ENCODE results near the gene PCK2. TPM values are rescaled to one million over a fixed set of nuclear protein-coding genes. Genes with fewer than 3 reads are reported as not detected.

Gene PCK2
- total and polyA plus RNA-seq, 4 donors: 39.8 to 250 (median 221) TPM

DNA sequence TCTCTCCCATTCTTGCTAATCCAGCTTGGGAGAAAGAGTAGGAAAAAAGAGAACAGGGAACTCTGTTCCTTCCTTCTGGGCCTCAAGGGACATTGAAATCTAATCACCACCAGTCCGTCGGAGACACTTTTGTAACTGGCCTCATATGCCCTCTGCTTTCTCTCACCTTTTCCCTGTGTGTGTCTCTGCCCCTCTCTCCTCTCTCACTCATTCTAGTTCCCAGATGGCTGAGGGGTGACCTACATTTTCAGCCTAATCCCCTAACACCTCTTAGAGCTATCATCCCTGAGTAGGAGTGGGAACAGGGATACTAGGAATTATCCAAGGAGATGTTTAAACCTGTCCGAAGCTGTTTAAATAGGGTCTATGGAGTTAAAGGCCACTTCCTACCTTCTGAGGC, 8.9 kb upstream of the PCK2 start (continued):
- TF ChIP-seq, protein P1, sequence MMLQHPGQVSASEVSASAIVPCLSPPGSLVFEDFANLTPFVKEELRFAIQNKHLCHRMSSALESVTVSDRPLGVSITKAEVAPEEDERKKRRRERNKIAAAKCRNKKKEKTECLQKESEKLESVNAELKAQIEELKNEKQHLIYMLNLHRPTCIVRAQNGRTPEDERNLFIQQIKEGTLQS (IDR thresholded peaks at IDR 0.05): no peak
- TF ChIP-seq, protein P2, sequence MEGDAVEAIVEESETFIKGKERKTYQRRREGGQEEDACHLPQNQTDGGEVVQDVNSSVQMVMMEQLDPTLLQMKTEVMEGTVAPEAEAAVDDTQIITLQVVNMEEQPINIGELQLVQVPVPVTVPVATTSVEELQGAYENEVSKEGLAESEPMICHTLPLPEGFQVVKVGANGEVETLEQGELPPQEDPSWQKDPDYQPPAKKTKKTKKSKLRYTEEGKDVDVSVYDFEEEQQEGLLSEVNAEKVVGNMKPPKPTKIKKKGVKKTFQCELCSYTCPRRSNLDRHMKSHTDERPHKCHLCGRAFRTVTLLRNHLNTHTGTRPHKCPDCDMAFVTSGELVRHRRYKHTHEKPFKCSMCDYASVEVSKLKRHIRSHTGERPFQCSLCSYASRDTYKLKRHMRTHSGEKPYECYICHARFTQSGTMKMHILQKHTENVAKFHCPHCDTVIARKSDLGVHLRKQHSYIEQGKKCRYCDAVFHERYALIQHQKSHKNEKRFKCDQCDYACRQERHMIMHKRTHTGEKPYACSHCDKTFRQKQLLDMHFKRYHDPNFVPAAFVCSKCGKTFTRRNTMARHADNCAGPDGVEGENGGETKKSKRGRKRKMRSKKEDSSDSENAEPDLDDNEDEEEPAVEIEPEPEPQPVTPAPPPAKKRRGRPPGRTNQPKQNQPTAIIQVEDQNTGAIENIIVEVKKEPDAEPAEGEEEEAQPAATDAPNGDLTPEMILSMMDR (IDR thresholded peaks at IDR 0.05; ENCODE audit: low read depth, low read length, missing input control): no peak

DNA sequence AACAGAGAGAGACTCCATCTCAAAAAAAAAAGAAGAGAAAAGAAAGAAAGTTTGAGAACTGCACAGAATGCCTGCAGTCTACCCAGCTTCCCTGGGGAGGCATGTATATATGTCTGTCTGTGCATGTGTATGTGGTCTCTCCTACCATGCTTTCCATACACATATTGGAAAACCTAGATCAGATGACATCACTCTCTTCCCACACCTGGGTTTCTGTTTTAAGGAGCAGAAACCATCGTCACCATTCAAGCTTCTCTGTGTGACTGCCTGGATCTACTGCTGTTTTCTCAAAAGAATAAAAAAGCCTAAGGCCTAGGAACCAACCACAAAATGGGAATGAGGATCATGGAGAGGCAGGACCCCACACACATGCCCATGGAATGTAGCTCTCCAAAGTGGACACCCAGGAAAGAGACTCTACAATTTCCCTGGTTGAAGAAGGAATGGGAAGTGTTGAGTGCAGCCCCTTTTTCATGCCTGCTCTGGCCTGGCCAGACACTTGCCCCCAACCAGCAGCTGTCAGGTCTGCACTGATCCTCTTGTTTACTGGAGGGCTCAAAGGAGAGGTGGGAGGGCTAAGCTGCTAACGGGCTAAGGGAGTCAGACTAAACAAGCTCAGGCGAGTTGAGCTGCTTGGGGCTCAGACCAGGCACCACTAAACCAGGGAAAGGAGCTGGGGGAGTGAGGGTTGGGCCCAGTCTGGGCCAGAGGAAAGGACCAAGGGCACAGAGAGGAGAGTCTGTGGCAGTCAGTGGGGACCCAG, 7.7 kb upstream of the PCK2 start:
- Histone ChIP-seq H3K9ac (ENCODE audit: low read depth in 1 of 2, low read length in 2 of 2) (no peak overlapping the region), H3K4me1 (ENCODE audit: control insufficient read depth in 4 of 4, insufficient read depth in 4 of 4, low read length in 3 of 4) (peaks cover 1 to 19% (median 15%) of the 10 kb centered on the region in 4 donors), H3K27ac (ENCODE audit: low read depth in 1 of 2, low read length in 2 of 2) (no peak overlapping the region), H3K27me3 (ENCODE audit: control insufficient read depth in 4 of 4, insufficient read depth in 4 of 4, low read length in 3 of 4) (no peaks in the 10 kb centered on the region), H3K36me3 (ENCODE audit: control insufficient read depth in 4 of 4, insufficient read depth in 3 of 4, low read depth in 1 of 4, low read length in 3 of 4) (no peaks in the 10 kb centered on the region), H3K4me3 (ENCODE audit: low read depth in 1 of 3, low read length in 3 of 3) (no peak overlapping the region), H3K9me3 (ENCODE audit: control insufficient read depth in 4 of 4, low read length in 3 of 4) (no peaks in the 10 kb centered on the region)
- TF ChIP-seq HNF4G (IDR thresholded peaks at IDR 0.05) (no peak), SP1 (IDR thresholded peaks at IDR 0.05) (no peak), YY1 (IDR thresholded peaks at IDR 0.05) (no peak), RXRA (IDR thresholded peaks at IDR 0.05) (no peak), HNF4A (conservative IDR thresholded peaks at IDR 0.05) (no peak)
- TF ChIP-seq, protein P3, sequence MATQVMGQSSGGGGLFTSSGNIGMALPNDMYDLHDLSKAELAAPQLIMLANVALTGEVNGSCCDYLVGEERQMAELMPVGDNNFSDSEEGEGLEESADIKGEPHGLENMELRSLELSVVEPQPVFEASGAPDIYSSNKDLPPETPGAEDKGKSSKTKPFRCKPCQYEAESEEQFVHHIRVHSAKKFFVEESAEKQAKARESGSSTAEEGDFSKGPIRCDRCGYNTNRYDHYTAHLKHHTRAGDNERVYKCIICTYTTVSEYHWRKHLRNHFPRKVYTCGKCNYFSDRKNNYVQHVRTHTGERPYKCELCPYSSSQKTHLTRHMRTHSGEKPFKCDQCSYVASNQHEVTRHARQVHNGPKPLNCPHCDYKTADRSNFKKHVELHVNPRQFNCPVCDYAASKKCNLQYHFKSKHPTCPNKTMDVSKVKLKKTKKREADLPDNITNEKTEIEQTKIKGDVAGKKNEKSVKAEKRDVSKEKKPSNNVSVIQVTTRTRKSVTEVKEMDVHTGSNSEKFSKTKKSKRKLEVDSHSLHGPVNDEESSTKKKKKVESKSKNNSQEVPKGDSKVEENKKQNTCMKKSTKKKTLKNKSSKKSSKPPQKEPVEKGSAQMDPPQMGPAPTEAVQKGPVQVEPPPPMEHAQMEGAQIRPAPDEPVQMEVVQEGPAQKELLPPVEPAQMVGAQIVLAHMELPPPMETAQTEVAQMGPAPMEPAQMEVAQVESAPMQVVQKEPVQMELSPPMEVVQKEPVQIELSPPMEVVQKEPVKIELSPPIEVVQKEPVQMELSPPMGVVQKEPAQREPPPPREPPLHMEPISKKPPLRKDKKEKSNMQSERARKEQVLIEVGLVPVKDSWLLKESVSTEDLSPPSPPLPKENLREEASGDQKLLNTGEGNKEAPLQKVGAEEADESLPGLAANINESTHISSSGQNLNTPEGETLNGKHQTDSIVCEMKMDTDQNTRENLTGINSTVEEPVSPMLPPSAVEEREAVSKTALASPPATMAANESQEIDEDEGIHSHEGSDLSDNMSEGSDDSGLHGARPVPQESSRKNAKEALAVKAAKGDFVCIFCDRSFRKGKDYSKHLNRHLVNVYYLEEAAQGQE (IDR thresholded peaks at IDR 0.05): no peak
- TF ChIP-seq, protein P1 (IDR thresholded peaks at IDR 0.05): no peak
- TF ChIP-seq, protein P4, sequence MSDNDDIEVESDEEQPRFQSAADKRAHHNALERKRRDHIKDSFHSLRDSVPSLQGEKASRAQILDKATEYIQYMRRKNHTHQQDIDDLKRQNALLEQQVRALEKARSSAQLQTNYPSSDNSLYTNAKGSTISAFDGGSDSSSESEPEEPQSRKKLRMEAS (IDR thresholded peaks at IDR 0.05): no peak
- 96% methylated on average over 3 of the region's 3 CpGs for WGBS
- no peak for DNase-seq (ENCODE audit: low spot score)

DNA sequence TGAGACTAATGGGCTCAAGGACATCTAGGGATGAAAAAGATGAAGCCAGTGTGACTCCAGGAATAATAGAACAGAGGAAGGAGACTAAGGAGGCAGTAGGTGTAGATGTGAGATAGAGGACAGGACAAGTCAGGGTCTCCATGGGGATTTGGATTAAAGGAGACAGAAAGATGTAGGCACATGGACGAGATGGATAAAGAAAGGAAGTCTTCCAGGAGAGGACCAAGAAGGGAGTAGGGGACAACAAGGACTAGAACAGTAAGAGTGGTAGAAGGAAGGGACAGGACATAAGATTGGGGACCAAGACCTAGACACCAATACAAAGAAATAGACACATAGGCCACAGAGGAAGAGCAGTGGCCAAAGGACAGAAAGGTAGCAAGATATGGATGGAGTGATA, 7.1 kb upstream of the PCK2 start:
- Histone ChIP-seq H3K36me3 (ENCODE audit: control insufficient read depth in 4 of 4, insufficient read depth in 3 of 4, low read depth in 1 of 4, low read length in 3 of 4) (no peaks in the 10 kb centered on the region), H3K27ac (ENCODE audit: low read depth in 1 of 2, low read length in 2 of 2) (no peak overlapping the region), H3K9ac (ENCODE audit: low read depth in 1 of 2, low read length in 2 of 2) (no peak overlapping the region), H3K27me3 (ENCODE audit: control insufficient read depth in 4 of 4, insufficient read depth in 4 of 4, low read length in 3 of 4) (no peaks in the 10 kb centered on the region), H3K4me3 (ENCODE audit: low read depth in 1 of 3, low read length in 3 of 3) (no peak overlapping the region), H3K9me3 (ENCODE audit: control insufficient read depth in 4 of 4, low read length in 3 of 4) (no peaks in the 10 kb centered on the region), H3K4me1 (ENCODE audit: control insufficient read depth in 4 of 4, insufficient read depth in 4 of 4, low read length in 3 of 4) (peaks cover 1 to 22% (median 14%) of the 10 kb centered on the region in 4 donors)
- DNase-seq (ENCODE audit: low spot score): no peak
- 94% methylated on average over 1 of the region's 1 CpG for WGBS
- TF ChIP-seq JUND (IDR thresholded peaks at IDR 0.05) (no peak), FOXA1 (IDR thresholded peaks at IDR 0.05) (no peak), RAD21 (IDR thresholded peaks at IDR 0.05) (no peak), GABPA (IDR thresholded peaks at IDR 0.05 in 1 of 2, conservative IDR thresholded peaks at IDR 0.05 in 1 of 2) (no peak), EGR1 (IDR thresholded peaks at IDR 0.05; ENCODE audit: low read depth in 2 of 2) (no peak), FOXA2 (IDR thresholded peaks at IDR 0.05) (no peak), SP1 (IDR thresholded peaks at IDR 0.05) (no peak), YY1 (IDR thresholded peaks at IDR 0.05) (no peak), RXRA (IDR thresholded peaks at IDR 0.05) (no peak)
- TF ChIP-seq, protein P3 (IDR thresholded peaks at IDR 0.05): no peak
- TF ChIP-seq, protein P4 (IDR thresholded peaks at IDR 0.05): no peak
- TF ChIP-seq, protein P2 (IDR thresholded peaks at IDR 0.05; ENCODE audit: low read depth, low read length, missing input control): no peak

All from liver (tissue), 9 donors.